Upper lobe of left lung (tissue), 4 donors: ENCODE results near the gene HOXA6.

ENCODE experiments used
- CTCF ChIP-seq, 6 experiments: fragments of 450-650 bp in 4 of 6; fragments of 200-600 bp in 2 of 6; sonication (generic) in 2 of 6; IDR thresholded peaks; one replicate each; pipeline ENCODE4 v1.5.1; 2016 to 2019; ENCODE audit warnings: antibody characterized with exemption in 6 of 6
- POLR2A ChIP-seq, 4 donors: fragments of 450-650 bp; IDR thresholded peaks; one replicate each; pipeline ENCODE4 v1.5.1; 2016 to 2017; ENCODE audit warnings: antibody characterized with exemption in 4 of 4, mild to moderate bottlenecking in 2 of 4

GRCh38 chr7:27101957-27102580 lies 45.5 kb downstream of the HOXA6 start:
- peak in 1 of 6 experiments; percentile 10 for TF ChIP-seq CTCF (IDR thresholded peaks at IDR 0.05)
- TF ChIP-seq POLR2A (IDR thresholded peaks at IDR 0.05): no peak
